Tongue (tissue), 2 donors: ENCODE results near the gene GRAMD2B. TPM values are rescaled to one million over a fixed set of nuclear protein-coding genes. Genes with fewer than 3 reads are reported as not detected.
"Not testable (repeated sequence)": the region's sequence is repeated elsewhere in the genome, so short reads cannot be mapped to it uniquely, and the experiment has no call there.

ENCODE experiments used
- DNase-seq: peaks from one replicate; pipeline ENCODE4 v3.0.0-alpha.2; 2015
- total RNA-seq: library from RNA; depleted of rRNA; stranded (reverse); fragments of >200 nt; gene quantifications from one replicate; pipeline ENCODE4 v1.2.3, GENCODE V29; 2014

Gene GRAMD2B
- total RNA-seq, 1 donor from 2014 or later, result 16.2 TPM

- DNase-seq, result no peak
Measured at GRCh38 chr5:126413856-126414255, 9.4 kb upstream of the GRAMD2B start.

- peak; percentile 67 for DNase-seq
Measured at GRCh38 chr5:126414874-126415502, 8.2 kb upstream of the GRAMD2B start.

GRCh38 chr5:126415789-126416188, 7.4 kb upstream of the GRAMD2B start:
- DNase-seq, result no peak

GRCh38 chr5:126416266-126416925, 6.8 kb upstream of the GRAMD2B start:
- DNase-seq, result no peak

- DNase-seq, result no peak
Measured at GRCh38 chr5:126417178-126417577, 6.0 kb upstream of the GRAMD2B start.

GRCh38 chr5:126419102-126419501, 4.1 kb upstream of the GRAMD2B start:
- no peak for DNase-seq

- no peak for DNase-seq
Measured at GRCh38 chr5:126428421-126428820, 5.2 kb downstream of the GRAMD2B start.

GRCh38 chr5:126430631-126431030, 7.4 kb downstream of the GRAMD2B start:
- no peak for DNase-seq

GRCh38 chr5:126433701-126434100, 10.5 kb downstream of the GRAMD2B start:
- no peak for DNase-seq

- no peak for DNase-seq
Measured at GRCh38 chr5:126435261-126435660, 12.1 kb downstream of the GRAMD2B start.

GRCh38 chr5:126435714-126436113, 12.5 kb downstream of the GRAMD2B start:
- no peak for DNase-seq

GRCh38 chr5:126437721-126438120, 14.5 kb downstream of the GRAMD2B start:
- no peak for DNase-seq

- no peak for DNase-seq
Measured at GRCh38 chr5:126438267-126438666, 15.1 kb downstream of the GRAMD2B start.

GRCh38 chr5:126438868-126439267, 15.7 kb downstream of the GRAMD2B start:
- DNase-seq, result no peak

GRCh38 chr5:126439724-126440123, 16.5 kb downstream of the GRAMD2B start:
- DNase-seq, result not testable (repeated sequence)

- DNase-seq, result no peak
Measured at GRCh38 chr5:126441230-126441629, 18.0 kb downstream of the GRAMD2B start.

- DNase-seq, result peak; percentile 48
Measured at GRCh38 chr5:126443374-126443851, 20.2 kb downstream of the GRAMD2B start.

- no peak for DNase-seq
Measured at GRCh38 chr5:126444137-126444536, 20.9 kb downstream of the GRAMD2B start.

GRCh38 chr5:126445502-126446174, 22.4 kb downstream of the GRAMD2B start:
- DNase-seq, result no peak

- DNase-seq, result no peak
Measured at GRCh38 chr5:126446498-126447224, 23.5 kb downstream of the GRAMD2B start.

- no peak for DNase-seq
Measured at GRCh38 chr5:126448720-126449119, 25.5 kb downstream of the GRAMD2B start.

- no peak for DNase-seq
Measured at GRCh38 chr5:126449751-126450271, 26.6 kb downstream of the GRAMD2B start.
